ENCODE results near the gene MUL1.
"Not testable (repeated sequence)": the region's sequence is repeated elsewhere in the genome, so short reads cannot be mapped to it uniquely, and the experiment has no call there.

The MUL1 gene

GRCh38 chr1:20511518-20512428 is 3.8 kb upstream of the MUL1 start:
- DNase-seq (ENCODE audit: low spot score) = no peak

GRCh38 chr1:20508411-20508771 is 440 bp upstream of the MUL1 start:
- no peak for DNase-seq (ENCODE audit: low spot score)

- DNase-seq (ENCODE audit: low spot score) = no peak
These were observed 745 bp downstream of the MUL1 start for GRCh38 chr1:20507248-20507563.

GRCh38 chr1:20505488-20505887 is 2.5 kb downstream of the MUL1 start:
- no peak for DNase-seq (ENCODE audit: low spot score)

- no peak for DNase-seq (ENCODE audit: low spot score)
These were observed 7.2 kb downstream of the MUL1 start for GRCh38 chr1:20500716-20501115.

- DNase-seq (ENCODE audit: low spot score) = no peak
These were observed 8.2 kb downstream of the MUL1 start for GRCh38 chr1:20499718-20500117.

GRCh38 chr1:20499105-20499504 is 8.8 kb downstream of the MUL1 start:
- DNase-seq (ENCODE audit: low spot score) = no peak

- DNase-seq (ENCODE audit: low spot score) = no peak
These were observed 9.8 kb downstream of the MUL1 start for GRCh38 chr1:20498116-20498515.

- no peak for DNase-seq (ENCODE audit: low spot score)
These were observed 10.4 kb downstream of the MUL1 start for GRCh38 chr1:20497506-20497905.

- not testable (repeated sequence) for DNase-seq (ENCODE audit: low spot score)
These were observed 11.1 kb downstream of the MUL1 start for GRCh38 chr1:20496725-20497383.

GRCh38 chr1:20496241-20496661 is 11.7 kb downstream of the MUL1 start:
- DNase-seq (ENCODE audit: low spot score) = no peak

- DNase-seq (ENCODE audit: low spot score) = no peak
These were observed 12.3 kb downstream of the MUL1 start for GRCh38 chr1:20495661-20496060.

- no peak for DNase-seq (ENCODE audit: low spot score)
These were observed 13.2 kb downstream of the MUL1 start for GRCh38 chr1:20494609-20495311.

- DNase-seq (ENCODE audit: low spot score) = peak; percentile 90
These were observed 13.9 kb downstream of the MUL1 start for GRCh38 chr1:20493839-20494608.

- DNase-seq (ENCODE audit: low spot score) = no peak
These were observed 14.6 kb downstream of the MUL1 start for GRCh38 chr1:20493309-20493708.

- DNase-seq (ENCODE audit: low spot score) = no peak
These were observed 15.2 kb downstream of the MUL1 start for GRCh38 chr1:20492751-20493150.

- no peak for DNase-seq (ENCODE audit: low spot score)
These were observed 16.1 kb downstream of the MUL1 start for GRCh38 chr1:20491866-20492265.

- no peak for DNase-seq (ENCODE audit: low spot score)
These were observed 16.8 kb downstream of the MUL1 start for GRCh38 chr1:20491178-20491577.

- DNase-seq (ENCODE audit: low spot score) = no peak
These were observed 20.7 kb downstream of the MUL1 start for GRCh38 chr1:20487236-20487590.

GRCh38 chr1:20486457-20487235 is 21.3 kb downstream of the MUL1 start:
- DNase-seq (ENCODE audit: low spot score) = no peak

All from left forelimb (tissue), 1 donor.